Activated T-cell treated with anti-CD3 and anti-CD28 coated beads, Interleukin-2, amount 50 U/mL, for 24 hours (primary cell): Measurements from ENCODE around the gene WNT8B.

Experiments used
- DNase-seq: peaks from one replicate; pipeline ENCODE4 v3.0.0-alpha.2; 2020
- H3K27ac Mint-ChIP-seq: 2 replicates; pipeline ENCODE4 v1.8.0; 2020; ENCODE audit warnings: mild to moderate bottlenecking, mixed read lengths
- H3K27me3 Mint-ChIP-seq: 2 replicates; pipeline ENCODE4 v1.8.0; 2020; ENCODE audit warnings: mixed read lengths
- H3K36me3 Mint-ChIP-seq: 2 replicates; pipeline ENCODE4 v1.8.0; 2020; ENCODE audit warnings: low read depth, mixed read lengths
- H3K4me1 Mint-ChIP-seq: 2 replicates; pipeline ENCODE4 v1.8.0; 2020; ENCODE audit warnings: low read depth, mixed read lengths
- H3K4me3 Mint-ChIP-seq: 2 replicates; pipeline ENCODE4 v1.8.0; 2020; ENCODE audit warnings: mild to moderate bottlenecking, moderate library complexity, mixed read lengths
- H3K9me3 Mint-ChIP-seq: 2 replicates; pipeline ENCODE4 v1.8.0; 2020; ENCODE audit warnings: mixed read lengths

The WNT8B gene

GRCh38 chr10:100519311-100520051 lies 56.7 kb downstream of the WNT8B start, which contains the start of gene SEC31B:
Gene SEC31B (minus strand): TSS chr10:100519861. CDS start chr10:100516952, 2,909 bp downstream.
- no peak for DNase-seq
- Mint-ChIP-seq H3K4me3 (no peak within 1 kb of the TSS), H3K27ac (peak within 1 kb of the TSS; percentile 33), H3K9me3 (no peaks in the 10 kb centered on the region), H3K36me3 (peaks cover 56% of the 10 kb centered on the region), H3K4me1 (peaks cover 15% of the 10 kb centered on the region), H3K27me3 (no peaks in the 10 kb centered on the region)

DNA sequence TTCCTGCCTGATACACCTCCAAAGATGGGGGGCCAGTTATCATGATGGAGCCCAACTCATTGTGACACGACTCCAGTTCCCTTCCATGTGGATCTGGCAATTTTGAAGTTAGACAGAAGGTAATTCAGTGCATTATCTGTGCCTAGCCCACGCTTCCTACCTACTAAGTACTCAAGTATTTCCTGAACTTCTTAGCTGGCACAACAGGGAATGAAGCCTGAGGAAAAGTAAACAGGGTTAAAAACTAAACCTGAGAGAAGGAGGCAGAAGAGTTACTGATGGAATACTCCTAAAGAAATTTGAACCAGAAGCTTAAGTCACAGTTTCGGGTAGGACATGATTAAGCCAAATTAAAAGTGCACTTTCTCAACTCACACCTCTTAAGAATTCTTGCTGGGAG lies 58.0 kb downstream of the WNT8B start:
- no peak overlapping the region for H3K4me3 Mint-ChIP-seq
- H3K9me3 Mint-ChIP-seq = no peaks in the 10 kb centered on the region
- H3K27me3 Mint-ChIP-seq = no peaks in the 10 kb centered on the region
- H3K4me1 Mint-ChIP-seq = peaks cover 16% of the 10 kb centered on the region
- peaks cover 64% of the 10 kb centered on the region for H3K36me3 Mint-ChIP-seq
- DNase-seq = no peak
- H3K27ac Mint-ChIP-seq = peak overlapping the region; percentile 33

GRCh38 chr10:100522107-100522801 lies 59.4 kb downstream of the WNT8B start:
- Mint-ChIP-seq H3K4me3 (no peak overlapping the region), H3K27ac (peak overlapping the region; percentile 35), H3K4me1 (peaks cover 26% of the 10 kb centered on the region), H3K9me3 (no peaks in the 10 kb centered on the region), H3K27me3 (no peaks in the 10 kb centered on the region), H3K36me3 (peaks cover 68% of the 10 kb centered on the region)
- no peak for DNase-seq

DNA sequence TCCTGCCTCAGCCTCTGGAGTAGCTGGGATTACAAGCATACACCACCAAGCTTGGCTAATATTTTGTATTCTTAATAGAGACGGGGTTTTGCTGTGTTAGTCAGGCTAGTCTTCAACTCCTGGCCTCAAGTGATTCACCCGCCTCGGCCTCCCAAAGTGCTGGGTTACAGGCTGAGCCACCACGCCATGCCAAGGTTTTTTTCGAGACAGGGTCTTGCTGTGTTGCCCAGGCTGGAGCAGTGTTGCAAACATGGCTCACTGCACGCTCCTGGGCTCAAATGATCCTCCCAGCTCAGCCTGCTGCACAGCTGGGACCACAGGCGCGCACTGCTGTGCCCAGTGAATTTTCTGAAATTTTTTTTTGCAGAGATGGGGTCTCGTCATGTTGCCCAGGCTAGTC lies 60.1 kb downstream of the WNT8B start:
- Mint-ChIP-seq H3K4me1 (peaks cover 27% of the 10 kb centered on the region), H3K27me3 (no peaks in the 10 kb centered on the region), H3K36me3 (peaks cover 75% of the 10 kb centered on the region), H3K4me3 (no peak overlapping the region), H3K9me3 (no peaks in the 10 kb centered on the region), H3K27ac (no peak overlapping the region)
- no peak for DNase-seq

GRCh38 chr10:100524206-100524605 lies 61.4 kb downstream of the WNT8B start:
- peaks cover 26% of the 10 kb centered on the region for H3K4me1 Mint-ChIP-seq
- H3K4me3 Mint-ChIP-seq = no peak overlapping the region
- peaks cover 85% of the 10 kb centered on the region for H3K36me3 Mint-ChIP-seq
- no peaks in the 10 kb centered on the region for H3K9me3 Mint-ChIP-seq
- peak overlapping the region; percentile 83 for H3K27ac Mint-ChIP-seq
- no peaks in the 10 kb centered on the region for H3K27me3 Mint-ChIP-seq
- no peak for DNase-seq

DNA sequence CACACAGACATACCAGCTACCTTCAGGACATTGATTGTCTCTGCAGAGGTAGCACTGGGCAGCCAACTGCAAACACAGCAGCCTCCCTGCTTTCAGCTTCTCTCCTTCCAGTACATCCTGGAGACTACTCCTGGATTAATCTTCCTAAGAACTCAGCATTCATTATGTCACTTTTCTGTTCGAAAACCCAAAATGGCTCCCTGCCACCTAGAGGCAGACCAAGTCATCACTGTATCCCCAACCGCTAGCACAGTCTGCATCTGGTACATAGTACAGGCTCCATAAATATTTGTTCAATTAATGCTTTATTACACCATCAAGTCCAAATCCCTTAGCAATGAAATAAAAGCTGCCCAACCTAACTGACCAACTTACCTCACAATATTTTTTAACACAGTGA lies 61.8 kb downstream of the WNT8B start:
- peaks cover 26% of the 10 kb centered on the region for H3K4me1 Mint-ChIP-seq
- H3K9me3 Mint-ChIP-seq = no peaks in the 10 kb centered on the region
- peaks cover 87% of the 10 kb centered on the region for H3K36me3 Mint-ChIP-seq
- no peaks in the 10 kb centered on the region for H3K27me3 Mint-ChIP-seq
- DNase-seq = no peak
- peak overlapping the region; percentile 83 for H3K27ac Mint-ChIP-seq
- H3K4me3 Mint-ChIP-seq = no peak overlapping the region

DNA sequence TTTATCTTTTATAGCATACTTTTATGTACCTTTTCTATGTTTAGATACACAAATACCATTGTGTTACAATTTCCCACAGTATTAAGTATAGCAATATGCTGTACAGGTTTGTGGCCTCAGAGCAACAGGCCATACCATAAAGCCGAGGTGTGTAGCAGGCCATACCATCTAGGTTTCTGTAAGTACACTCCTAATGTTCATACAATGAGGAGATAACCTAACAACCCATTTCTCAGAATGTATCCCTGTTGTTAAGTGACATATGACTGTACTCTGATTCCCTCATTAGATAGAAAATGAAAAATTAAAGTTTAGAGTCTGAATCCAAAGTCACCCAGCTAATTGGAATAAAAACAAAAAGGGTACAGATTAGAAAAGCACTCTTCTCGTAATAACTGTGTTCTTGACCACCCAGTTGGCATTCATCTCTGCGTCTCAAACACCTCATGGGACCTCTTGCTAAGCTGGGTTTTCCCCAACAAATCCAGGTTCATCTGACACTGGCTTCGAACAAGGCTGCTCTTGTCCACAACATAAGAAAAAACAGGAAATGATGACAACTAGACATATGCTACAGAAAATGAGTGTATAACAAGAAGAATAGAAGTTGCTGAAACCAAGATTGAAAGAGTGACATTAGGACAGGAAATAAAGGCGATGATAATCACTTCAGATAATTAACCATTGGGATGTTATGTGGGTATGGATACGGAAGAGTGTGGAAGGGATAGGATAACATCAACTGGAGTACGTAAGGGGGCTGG lies 65.5 kb downstream of the WNT8B start:
- H3K9me3 Mint-ChIP-seq = no peaks in the 10 kb centered on the region
- DNase-seq = no peak
- H3K27ac Mint-ChIP-seq = peak overlapping the region; percentile 100
- H3K27me3 Mint-ChIP-seq = no peaks in the 10 kb centered on the region
- peak overlapping the region; percentile 100 for H3K4me3 Mint-ChIP-seq
- H3K36me3 Mint-ChIP-seq = peaks cover 66% of the 10 kb centered on the region
- peaks cover 44% of the 10 kb centered on the region for H3K4me1 Mint-ChIP-seq

DNA sequence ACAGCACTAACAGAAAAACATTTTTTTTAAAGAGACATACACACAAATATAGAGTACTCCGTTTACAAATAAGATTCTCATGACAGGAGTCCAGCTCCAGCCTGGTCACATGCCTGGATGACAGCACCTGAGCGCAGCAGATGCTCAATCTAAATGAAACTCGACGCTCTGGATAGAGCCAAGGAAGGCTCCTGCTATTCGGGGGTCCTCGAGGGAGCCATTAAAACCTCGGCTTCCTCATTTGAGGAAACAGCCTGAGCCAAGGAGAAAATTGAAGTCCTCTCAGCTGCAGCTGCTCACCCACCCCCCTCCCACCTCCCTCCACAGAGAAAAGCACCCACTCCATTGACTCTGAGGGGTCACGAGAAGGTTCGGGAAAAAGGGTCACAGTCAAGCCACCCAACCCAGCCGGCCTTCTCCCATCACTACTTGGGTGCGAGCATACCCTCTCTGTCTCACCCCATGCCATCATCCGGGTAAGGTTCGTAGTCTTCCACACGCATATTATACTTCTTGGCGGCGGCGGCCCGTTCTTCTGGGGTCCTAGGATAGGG lies 66.2 kb downstream of the WNT8B start:
- DNase-seq = no peak
- Mint-ChIP-seq H3K9me3 (no peaks in the 10 kb centered on the region), H3K36me3 (peaks cover 59% of the 10 kb centered on the region), H3K27ac (peak overlapping the region; percentile 100), H3K27me3 (no peaks in the 10 kb centered on the region), H3K4me3 (peak overlapping the region; percentile 100), H3K4me1 (peaks cover 44% of the 10 kb centered on the region)

- H3K4me3 Mint-ChIP-seq = peak within 1 kb of the TSS; percentile 100
- DNase-seq = peak; percentile 91
- H3K27ac Mint-ChIP-seq = peak within 1 kb of the TSS; percentile 100
- peaks cover 52% of the 10 kb centered on the region for H3K36me3 Mint-ChIP-seq
- H3K9me3 Mint-ChIP-seq = no peaks in the 10 kb centered on the region
- H3K27me3 Mint-ChIP-seq = no peaks in the 10 kb centered on the region
- H3K4me1 Mint-ChIP-seq = peaks cover 43% of the 10 kb centered on the region
Measured at GRCh38 chr10:100529475-100530298, 66.9 kb downstream of the WNT8B start, which contains the start of gene NDUFB8. Gene NDUFB8 (minus strand): TSS chr10:100529871. CDS start chr10:100529851, 20 bp downstream.

DNA sequence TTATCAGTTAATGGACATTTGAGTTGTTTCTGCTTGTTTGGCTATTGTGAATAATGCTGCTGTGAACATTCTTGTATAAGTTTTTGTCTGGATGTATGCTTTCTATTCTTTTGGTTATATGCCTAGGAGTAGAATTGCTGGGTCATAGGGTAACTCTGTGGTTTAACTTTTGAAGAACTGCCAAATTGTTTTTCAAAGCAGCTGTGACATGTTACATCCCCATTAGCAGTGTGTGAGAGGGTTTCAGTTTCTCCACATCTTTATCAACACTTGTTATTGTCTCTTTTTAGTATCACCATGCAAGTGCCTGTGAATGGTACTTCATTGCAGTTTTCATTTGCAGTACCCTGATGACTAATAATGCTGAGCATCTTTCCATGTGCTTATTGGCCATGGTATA lies 69.0 kb downstream of the WNT8B start:
- H3K4me1 Mint-ChIP-seq = peaks cover 34% of the 10 kb centered on the region
- H3K27ac Mint-ChIP-seq = peak overlapping the region; percentile 61
- no peaks in the 10 kb centered on the region for H3K9me3 Mint-ChIP-seq
- no peak for DNase-seq
- peaks cover 33% of the 10 kb centered on the region for H3K36me3 Mint-ChIP-seq
- no peaks in the 10 kb centered on the region for H3K27me3 Mint-ChIP-seq
- H3K4me3 Mint-ChIP-seq = no peak overlapping the region
